GM21447 (cell line): ENCODE measurements around the gene CD38.

ENCODE experiments used
- ATAC-seq: cut with Tn5 transposase; IDR thresholded peaks from one replicate; pipeline ENCODE4 v1.9.1; 2021; ENCODE audit not compliant: unreplicated experiment

CD38 gene

DNA sequence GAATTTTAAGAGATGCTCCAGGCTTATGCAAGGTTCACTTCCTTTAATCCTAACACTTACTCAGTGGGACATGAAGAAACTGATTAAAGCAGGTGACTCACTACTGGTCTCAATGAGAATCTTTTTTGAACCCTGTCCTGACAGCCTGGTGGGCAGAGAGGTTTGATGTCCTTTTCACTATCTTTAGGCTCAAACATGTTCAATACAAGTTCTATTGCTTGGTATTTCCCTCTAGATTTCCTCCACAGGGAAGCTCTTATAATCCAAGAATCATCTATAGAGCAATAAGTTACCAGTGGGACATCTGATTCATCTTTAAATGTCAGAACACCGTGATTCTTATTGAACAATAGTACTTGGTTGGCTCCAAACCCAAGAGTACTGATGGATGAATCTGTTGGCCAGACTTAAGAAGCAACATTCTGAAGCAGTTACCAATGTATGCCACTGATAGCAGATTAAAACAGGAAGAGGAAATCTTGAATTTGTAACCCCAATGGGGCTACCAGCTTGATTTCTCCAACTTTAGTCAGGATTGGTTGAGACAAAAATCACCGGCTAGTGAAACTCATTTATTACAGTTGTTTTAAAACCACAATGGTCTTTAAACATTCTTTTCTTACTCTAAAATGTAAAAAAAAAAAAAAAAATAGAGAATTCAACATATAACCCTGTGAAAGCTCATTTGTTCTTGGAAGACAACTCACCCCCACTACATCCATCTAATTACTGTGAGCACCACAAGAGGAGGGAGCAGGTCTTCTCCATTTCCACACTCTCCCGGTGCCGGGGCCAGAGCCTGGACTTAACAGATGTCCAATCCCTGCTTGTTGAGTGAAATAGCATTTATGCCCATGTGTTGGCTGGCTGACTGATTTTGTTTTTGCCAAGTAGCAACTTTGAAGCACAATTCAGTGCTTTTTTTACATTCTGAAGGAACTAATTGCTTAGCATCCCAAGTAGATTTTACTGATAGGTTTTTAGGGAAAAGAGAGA lies 117.1 kb downstream of the CD38 start:
- no peak for ATAC-seq

GRCh38 chr4:15897577-15897976 lies 119.4 kb downstream of the CD38 start:
- ATAC-seq: no peak

- no peak for ATAC-seq
These were observed 120.8 kb downstream of the CD38 start for GRCh38 chr4:15898902-15899301.

DNA sequence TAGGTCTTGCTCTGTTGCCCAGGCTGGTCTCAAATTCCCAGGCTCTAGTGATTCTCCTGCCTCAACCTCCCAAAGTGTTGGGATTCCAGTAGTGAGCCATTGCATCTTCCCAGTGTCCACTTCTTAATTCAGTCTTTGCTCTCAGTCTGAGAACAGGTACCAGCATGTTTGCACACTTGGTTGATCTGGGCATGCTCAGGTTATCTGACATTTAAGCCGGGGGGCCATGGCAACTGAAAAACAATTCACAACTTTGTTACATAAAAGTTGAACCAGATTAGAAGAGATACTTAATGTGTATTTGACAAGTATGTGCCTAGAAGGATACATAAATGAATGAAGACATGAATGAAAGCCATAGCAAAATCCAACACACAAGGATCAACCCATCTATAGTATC lies 121.4 kb downstream of the CD38 start:
- no peak for ATAC-seq

DNA sequence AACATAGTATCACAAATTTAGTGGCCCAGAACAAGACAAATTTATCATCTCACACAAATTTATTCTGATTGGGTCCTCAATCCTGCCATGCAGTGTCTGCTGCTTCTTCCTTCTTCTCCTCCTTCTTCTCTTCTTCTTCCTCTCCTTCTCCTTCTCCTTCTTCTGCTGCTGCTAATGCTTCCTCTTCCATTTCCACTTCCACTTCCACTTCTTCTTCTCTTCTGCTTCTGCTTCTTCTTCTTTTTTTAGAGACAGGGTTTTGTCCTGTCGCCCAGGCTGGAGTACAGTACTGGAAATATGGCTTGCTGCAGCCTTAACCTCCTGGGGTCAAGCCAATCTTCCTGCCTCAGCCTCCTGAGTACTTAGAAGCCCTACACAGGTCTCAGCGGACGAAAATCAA lies 122.9 kb downstream of the CD38 start:
- ATAC-seq: no peak

DNA sequence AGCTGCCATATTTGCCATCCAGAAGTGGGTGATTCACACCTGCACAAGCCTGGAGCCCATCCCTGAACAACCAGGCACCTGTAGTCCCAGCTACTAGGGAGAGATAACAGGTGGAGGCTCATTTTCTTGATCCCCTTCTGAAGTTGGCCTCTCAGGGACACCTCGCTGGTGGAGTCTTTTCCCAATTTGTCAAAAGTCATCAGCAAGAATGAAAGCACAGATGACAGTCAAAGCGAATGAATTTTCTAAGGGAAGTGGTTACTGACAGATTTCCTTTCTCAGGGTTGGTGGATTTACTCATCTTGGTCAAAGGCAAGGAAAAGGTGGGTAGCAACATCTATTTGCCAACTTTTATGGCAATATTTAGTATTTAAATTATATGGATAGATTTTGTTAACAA lies 123.9 kb downstream of the CD38 start:
- ATAC-seq: no peak

DNA sequence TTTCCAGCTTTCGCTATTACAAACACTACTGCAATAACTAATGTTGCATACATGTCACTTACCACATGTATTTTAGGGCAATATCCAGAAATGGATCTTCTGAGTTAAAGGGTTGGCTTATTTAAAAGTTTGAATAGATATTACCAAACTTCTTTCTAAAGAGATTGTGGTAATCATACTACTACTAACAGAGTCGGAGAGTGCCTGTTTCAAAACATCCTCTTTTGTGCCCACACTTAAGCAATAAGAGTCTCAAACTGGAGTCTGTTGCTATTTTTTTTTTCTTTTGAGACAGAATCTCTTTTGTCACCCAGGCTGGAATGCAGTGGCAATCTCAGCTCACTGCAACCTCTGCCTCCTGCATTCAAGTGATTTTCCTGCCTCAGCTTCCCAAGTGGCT lies 124.6 kb downstream of the CD38 start:
- no peak for ATAC-seq
